ENCODE data around the gene DPYSL3.

DNA sequence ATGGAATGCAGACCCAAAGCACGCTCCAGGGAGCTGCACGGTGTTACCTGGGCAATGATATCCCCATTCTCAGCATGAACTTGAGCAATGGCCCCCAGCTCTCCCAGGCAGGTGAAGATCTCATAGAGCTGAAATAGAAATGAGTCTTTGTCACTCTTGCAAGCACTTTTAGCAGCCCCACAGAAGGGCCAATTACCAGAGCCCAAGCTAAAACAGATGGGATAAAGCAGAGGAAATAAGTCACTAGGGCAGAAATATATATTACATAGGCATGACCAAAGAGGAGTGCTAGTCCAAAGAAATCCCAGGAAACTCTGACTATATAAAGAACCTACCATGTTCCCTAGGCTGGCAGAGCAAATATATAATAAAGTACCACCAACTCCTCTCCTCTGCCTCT is 97.3 kb downstream of the DPYSL3 start:
- TF ChIP-seq POLR2A (IDR thresholded peaks at IDR 0.05): no peak
- TF ChIP-seq, protein P1, sequence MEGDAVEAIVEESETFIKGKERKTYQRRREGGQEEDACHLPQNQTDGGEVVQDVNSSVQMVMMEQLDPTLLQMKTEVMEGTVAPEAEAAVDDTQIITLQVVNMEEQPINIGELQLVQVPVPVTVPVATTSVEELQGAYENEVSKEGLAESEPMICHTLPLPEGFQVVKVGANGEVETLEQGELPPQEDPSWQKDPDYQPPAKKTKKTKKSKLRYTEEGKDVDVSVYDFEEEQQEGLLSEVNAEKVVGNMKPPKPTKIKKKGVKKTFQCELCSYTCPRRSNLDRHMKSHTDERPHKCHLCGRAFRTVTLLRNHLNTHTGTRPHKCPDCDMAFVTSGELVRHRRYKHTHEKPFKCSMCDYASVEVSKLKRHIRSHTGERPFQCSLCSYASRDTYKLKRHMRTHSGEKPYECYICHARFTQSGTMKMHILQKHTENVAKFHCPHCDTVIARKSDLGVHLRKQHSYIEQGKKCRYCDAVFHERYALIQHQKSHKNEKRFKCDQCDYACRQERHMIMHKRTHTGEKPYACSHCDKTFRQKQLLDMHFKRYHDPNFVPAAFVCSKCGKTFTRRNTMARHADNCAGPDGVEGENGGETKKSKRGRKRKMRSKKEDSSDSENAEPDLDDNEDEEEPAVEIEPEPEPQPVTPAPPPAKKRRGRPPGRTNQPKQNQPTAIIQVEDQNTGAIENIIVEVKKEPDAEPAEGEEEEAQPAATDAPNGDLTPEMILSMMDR (IDR thresholded peaks at IDR 0.05): no peak

Data from body of pancreas (tissue), 4 donors.